Stimulated activated memory B cell treated with anti-CD40 and anti-IgM and Interleukin-4, amounts not matched to agents 10 μg/mL and 1 μg/mL and 100 μg/mL, for 72 hours (primary cell): ENCODE data around the gene PCNT.

Source experiments
- ATAC-seq: fragments of 150-1000 bp; cut with Tn5 transposase; 2 replicates; pipeline ENCODE4 v1.10.0; 2021
- H3K27ac Mint-ChIP-seq: one replicate; pipeline ENCODE4 v1.8.0; 2022; ENCODE audit warnings: mild to moderate bottlenecking, mixed read lengths
- H3K27me3 Mint-ChIP-seq: one replicate; pipeline ENCODE4 v1.8.0; 2022; ENCODE audit warnings: mixed read lengths
- H3K36me3 Mint-ChIP-seq: one replicate; pipeline ENCODE4 v1.8.0; 2022; ENCODE audit warnings: mixed read lengths
- H3K4me1 Mint-ChIP-seq: one replicate; pipeline ENCODE4 v1.8.0; 2022; ENCODE audit warnings: mixed read lengths
- H3K4me3 Mint-ChIP-seq: one replicate; pipeline ENCODE4 v1.8.0; 2022; ENCODE audit warnings: mild to moderate bottlenecking, moderate library complexity, mixed read lengths
- H3K9me3 Mint-ChIP-seq: one replicate; pipeline ENCODE4 v1.8.0; 2022; ENCODE audit warnings: mixed read lengths

PCNT gene

DNA sequence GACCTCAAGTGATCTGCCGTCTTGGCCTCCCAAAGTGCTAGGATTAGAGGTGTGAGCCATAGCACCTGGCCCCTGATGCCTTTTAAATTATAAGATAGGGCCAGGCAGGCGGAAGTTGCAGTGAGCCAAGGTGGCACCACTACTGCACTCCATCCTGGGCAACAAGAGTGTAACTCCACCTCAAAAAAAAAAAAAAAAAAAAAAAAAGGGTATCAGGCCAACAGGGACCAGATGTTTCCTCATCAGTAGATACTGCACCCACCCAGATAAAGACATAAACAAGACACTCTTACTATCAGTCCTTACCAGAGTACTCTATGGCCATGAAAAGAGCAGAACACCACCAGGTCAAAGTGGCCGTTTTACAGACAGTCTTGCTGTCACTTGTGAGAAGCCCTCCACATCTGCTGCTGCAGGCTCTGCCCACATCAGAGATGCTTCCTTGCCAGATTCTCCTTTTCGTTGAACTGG is 3.6 kb upstream of the PCNT start:
- ATAC-seq = no peak
- Mint-ChIP-seq H3K36me3 (no peaks in the 10 kb centered on the region), H3K4me3 (no peak overlapping the region), H3K27me3 (no peaks in the 10 kb centered on the region), H3K9me3 (no peaks in the 10 kb centered on the region), H3K27ac (no peak overlapping the region), H3K4me1 (peaks cover 22% of the 10 kb centered on the region)

DNA sequence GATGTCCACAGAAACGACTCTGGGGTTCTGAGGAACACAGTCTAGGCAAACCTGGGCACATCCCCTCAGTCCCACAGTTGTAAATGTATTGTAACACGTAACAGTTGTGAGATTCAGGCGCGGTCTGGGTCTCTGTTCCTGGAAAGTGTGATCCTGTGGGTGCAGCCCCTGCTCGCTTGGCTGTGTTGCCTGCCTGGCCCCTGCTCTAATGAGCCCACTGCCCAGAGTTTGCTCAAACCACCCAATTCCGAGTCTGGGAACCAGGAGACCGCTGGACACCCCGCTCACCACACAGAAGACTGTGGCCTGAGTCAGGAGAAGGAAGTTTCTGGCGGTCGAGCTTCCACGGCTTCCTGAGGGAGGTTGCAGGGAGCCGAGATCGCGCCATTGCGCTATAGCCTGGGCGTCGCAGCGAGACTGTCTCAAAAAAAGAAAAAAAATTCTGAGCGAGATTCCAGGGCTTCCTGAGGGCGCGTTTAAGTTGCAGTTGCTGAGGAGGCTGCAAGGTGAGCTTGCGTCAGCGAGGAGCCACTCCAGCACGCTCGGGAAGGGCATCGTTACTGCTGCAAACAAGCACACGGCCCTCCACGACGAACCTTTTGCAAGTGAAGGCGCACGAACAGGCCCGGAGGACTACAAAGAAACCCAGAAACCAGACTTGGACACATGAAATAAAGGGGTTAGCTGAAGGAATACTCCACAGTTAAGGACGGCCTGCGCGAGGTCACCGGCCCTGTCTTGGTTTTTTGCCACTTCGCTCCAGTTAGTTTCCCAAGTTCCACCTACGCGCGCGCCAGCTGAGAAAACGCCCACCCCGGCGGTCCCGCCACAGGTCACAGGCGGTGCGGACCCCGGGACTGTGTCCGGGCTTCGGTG is 1.4 kb upstream of the PCNT start:
- Mint-ChIP-seq H3K4me3 (peak overlapping the region; percentile 87), H3K27me3 (no peaks in the 10 kb centered on the region), H3K4me1 (peaks cover 33% of the 10 kb centered on the region), H3K36me3 (peaks cover 11% of the 10 kb centered on the region), H3K27ac (peak overlapping the region; percentile 92), H3K9me3 (no peaks in the 10 kb centered on the region)
- ATAC-seq = no peak

DNA sequence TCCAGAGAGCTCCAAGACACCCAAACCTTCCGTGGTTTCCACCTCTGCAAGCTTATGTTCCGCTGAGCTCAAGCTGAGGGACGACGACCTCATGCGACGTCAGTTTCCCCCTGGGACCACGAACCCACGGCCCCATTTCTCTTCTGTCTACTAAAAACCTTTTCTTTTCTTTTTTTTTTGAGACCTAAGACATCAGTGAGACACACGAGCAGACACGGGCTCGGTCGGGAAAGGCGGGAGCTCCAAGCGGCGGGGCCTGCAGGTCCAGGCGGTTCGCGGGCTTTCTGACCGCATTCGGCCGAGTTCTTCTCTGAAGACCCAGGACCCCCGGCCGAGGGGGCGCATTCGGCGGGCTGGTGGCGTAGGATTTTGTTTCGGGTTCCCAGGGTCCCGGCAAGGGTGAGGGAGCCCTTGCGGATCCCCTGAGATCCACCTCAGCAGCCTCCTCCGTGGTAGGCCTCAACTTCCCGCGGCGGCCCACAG is 688 bp upstream of the PCNT start:
- Mint-ChIP-seq H3K36me3 (peaks cover 18% of the 10 kb centered on the region), H3K27ac (peak overlapping the region; percentile 92), H3K4me1 (peaks cover 33% of the 10 kb centered on the region), H3K9me3 (no peaks in the 10 kb centered on the region), H3K27me3 (no peaks in the 10 kb centered on the region), H3K4me3 (peak overlapping the region; percentile 87)
- peak; percentile 0 for ATAC-seq

DNA sequence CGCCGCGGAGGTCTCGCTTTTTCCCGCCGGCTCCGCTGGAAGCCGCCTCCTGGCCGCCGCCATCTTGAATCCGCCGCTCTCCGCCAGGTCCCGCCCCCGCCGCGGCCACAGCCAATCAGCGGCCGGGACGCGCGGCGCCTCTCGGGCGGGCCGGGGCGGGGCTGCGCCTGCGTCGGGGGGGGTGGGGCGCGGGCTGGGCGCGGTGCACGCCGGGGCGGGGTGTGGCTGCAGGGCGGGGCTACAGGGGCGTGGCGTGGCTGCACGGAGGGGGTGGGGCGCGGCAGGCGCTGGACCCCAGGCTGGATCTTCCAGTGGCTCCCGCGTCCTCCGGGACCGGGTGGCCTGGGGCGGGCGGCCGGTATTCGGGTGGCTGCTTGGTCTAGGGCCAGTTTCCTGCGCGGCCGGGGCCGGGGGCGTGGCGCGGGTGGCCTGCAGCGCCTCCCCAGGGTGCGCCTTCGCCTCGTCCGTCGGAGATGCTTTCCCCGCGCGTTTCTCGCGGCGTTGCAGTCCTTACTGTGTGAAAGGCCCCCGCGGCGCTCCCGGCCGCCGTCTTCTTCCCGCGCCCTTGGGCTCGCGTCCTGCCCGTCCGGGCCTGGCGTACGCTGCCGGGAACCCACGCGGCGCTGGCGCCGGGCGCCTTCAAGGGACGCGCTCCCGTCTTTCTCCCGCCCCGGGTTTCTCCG is 575 bp downstream of the PCNT start:
- Mint-ChIP-seq H3K27me3 (no peaks in the 10 kb centered on the region), H3K4me1 (peaks cover 33% of the 10 kb centered on the region), H3K9me3 (no peaks in the 10 kb centered on the region), H3K27ac (peak overlapping the region; percentile 92), H3K4me3 (peak overlapping the region; percentile 87), H3K36me3 (peaks cover 26% of the 10 kb centered on the region)
- ATAC-seq = peak; percentile 91

DNA sequence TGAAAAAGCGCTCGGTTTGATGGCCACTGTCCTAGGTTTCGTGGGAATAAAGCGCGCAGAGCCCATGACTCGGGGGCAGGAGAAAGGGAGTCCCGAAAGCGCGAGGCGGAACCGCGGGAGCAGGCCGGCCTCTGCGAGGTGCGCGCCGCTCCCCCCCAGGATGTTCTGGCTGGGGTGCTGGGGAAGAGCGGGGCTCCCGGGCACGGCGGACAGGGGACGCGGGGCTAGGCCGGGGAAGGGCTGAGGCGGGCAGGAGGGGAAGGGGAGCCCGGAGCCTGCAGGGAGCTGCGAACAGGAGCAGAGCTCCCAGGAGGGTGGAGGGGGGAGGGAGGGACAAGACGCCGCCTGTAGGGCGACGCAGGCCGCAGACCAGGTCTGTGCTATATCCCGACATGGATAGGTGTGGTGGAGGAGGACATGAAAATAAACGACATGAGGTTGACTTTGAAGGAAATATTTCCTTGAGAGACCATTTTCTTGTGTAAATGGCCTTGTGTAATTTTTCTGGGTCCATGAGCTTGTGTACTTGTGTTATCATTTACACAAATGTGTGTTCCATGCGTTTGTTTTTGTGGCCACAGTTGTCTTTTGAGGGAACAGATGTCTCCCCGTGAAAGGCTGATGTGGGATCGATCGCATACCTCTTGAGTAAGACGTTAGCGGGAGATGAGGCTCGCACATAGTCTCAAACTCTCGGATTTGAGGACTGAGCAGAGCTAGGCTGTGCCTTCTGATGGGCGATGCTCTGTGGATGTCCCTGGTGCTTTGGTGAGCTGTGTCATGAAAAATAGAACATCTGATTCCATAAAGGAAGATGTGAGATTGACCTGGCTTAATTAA is 1.3 kb downstream of the PCNT start:
- H3K27ac Mint-ChIP-seq = peak overlapping the region; percentile 69
- H3K27me3 Mint-ChIP-seq = no peaks in the 10 kb centered on the region
- H3K36me3 Mint-ChIP-seq = peaks cover 26% of the 10 kb centered on the region
- peaks cover 33% of the 10 kb centered on the region for H3K4me1 Mint-ChIP-seq
- H3K9me3 Mint-ChIP-seq = no peaks in the 10 kb centered on the region
- peak; percentile 3 for ATAC-seq
- H3K4me3 Mint-ChIP-seq = peak overlapping the region; percentile 87

DNA sequence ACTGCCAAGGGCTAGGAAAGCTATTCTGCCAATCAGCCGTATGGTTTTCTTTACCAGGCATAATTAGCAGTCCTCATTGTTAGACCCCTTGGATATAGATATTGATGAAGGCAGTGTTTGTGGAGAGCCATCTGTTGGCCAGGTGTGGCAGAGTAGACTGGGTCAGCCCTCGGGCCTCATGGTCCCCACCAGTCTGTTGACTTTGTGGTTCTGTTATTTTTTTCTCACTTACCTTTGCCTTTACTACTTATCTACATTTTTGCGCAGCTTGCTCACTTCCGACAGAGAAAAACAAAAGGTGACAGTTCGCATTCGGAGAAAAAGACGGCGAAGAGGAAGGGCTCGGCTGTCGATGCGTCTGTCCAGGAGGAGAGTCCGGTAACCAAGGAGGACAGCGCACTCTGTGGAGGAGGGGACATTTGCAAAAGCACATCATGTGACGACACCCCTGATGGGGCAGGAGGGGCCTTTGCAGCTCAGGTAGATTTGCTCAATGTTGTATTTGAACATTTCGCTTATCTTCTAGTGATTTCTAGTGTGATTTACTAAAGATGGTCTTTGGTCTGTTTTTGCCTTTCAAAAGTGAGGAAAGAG is 2.3 kb downstream of the PCNT start:
- H3K4me1 Mint-ChIP-seq = peaks cover 33% of the 10 kb centered on the region
- no peak for ATAC-seq
- H3K27ac Mint-ChIP-seq = no peak overlapping the region
- peaks cover 34% of the 10 kb centered on the region for H3K36me3 Mint-ChIP-seq
- H3K27me3 Mint-ChIP-seq = no peaks in the 10 kb centered on the region
- no peaks in the 10 kb centered on the region for H3K9me3 Mint-ChIP-seq
- H3K4me3 Mint-ChIP-seq = no peak overlapping the region

DNA sequence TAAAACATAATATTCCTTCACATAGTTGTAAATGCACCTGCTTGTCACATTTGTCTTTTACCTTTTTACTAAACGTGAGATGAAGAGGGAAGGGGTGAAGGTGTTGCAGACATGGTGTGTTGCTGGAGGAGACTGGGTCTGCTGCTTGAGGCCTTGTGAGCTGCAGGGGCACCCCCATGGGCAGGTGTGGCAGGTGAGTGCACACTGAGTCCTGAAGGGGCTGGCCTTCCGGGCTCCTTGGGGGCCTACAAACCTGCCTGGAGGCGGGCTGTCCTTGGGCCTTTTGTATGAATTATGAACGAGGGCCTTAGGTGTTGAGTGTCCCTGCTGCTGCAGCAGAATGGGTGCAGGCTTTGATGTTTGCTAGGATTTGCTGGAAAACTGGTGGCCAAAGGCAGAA is 3.8 kb downstream of the PCNT start:
- ATAC-seq = no peak
- Mint-ChIP-seq H3K9me3 (no peaks in the 10 kb centered on the region), H3K4me3 (no peak overlapping the region), H3K27me3 (no peaks in the 10 kb centered on the region), H3K27ac (no peak overlapping the region), H3K36me3 (peaks cover 36% of the 10 kb centered on the region), H3K4me1 (peaks cover 20% of the 10 kb centered on the region)

DNA sequence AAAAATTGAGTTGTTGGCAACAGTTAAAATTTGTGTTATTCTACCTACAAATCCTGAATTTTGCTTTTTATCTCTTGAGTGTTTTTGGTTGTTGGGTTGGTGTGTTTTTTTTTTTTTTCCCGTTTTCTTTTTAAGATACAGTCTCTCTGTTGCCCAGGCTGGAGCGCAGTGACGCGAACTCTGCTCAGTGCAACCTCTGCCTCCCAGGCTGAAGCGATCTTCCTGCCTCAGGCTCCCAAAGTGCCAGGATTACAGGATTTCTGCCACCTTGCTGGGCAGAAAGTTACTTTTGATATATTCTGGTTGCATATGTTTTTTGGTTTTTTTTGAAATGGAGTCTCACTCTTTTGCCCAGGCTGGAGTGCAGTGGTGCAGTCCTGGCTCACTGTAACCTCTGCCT is 4.2 kb downstream of the PCNT start:
- Mint-ChIP-seq H3K36me3 (peaks cover 36% of the 10 kb centered on the region), H3K4me3 (no peak overlapping the region), H3K27me3 (no peaks in the 10 kb centered on the region)

DNA sequence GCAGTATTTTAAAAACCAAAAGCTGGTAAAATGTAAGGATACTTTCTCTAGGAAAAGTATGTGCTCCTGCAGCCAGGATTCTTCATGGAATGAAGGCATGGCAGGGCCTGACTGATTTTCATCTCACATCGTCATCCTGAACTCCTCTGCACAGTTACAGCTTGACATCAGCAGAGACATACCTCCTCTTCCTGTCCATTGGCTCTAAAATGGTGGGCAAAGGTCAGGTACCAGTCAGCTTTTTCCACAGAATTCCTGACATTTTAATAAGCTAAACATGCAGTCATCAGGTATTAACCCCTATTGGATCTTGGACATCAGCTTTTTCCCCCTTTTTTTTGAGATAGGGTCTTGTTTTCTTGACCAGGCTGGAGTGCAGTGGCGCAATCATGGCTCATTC is 5.8 kb downstream of the PCNT start:
- H3K36me3 Mint-ChIP-seq = peaks cover 39% of the 10 kb centered on the region
- H3K27me3 Mint-ChIP-seq = no peaks in the 10 kb centered on the region
- H3K4me3 Mint-ChIP-seq = no peak overlapping the region
- H3K9me3 Mint-ChIP-seq = no peaks in the 10 kb centered on the region
- no peak overlapping the region for H3K27ac Mint-ChIP-seq
- ATAC-seq = no peak
- peaks cover 15% of the 10 kb centered on the region for H3K4me1 Mint-ChIP-seq

More for the DNA sequence above, 4.2 kb downstream of the PCNT start:
- Mint-ChIP-seq H3K9me3 (no peaks in the 10 kb centered on the region), H3K4me1 (peaks cover 16% of the 10 kb centered on the region), H3K27ac (no peak overlapping the region)
- no peak for ATAC-seq

DNA sequence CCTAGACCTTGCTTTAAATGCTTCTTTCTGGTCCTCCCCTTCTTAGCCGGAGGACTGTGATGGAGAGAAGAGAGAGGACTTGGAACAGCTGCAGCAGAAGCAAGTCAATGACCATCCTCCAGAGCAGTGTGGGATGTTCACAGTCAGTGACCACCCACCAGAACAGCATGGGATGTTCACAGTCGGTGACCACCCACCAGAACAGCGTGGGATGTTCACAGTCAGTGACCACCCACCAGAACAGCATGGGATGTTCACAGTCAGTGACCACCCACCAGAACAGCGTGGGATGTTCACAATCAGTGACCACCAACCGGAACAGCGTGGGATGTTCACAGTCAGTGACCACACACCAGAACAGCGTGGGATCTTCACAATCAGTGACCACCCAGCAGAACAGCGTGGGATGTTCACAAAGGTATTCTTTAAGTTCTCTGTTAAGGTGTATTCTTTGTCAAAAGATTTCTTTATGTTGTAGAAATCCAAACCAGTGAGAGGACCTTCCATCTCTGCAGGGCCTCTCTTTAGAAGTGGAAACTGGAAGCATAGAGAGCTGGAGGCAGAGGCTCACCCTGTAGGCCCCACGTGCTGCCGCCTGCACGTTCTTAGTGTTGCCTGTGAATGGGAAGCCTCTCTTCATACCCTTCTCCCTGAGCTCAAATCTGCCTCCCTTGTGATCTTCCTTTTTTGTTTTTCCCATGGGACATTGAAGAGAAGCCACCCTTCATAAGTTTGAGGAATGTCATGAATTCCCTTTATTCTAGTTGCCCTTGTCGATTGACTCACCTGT is 10.6 kb downstream of the PCNT start:
- Mint-ChIP-seq H3K27me3 (no peaks in the 10 kb centered on the region), H3K4me3 (no peak overlapping the region), H3K27ac (peak overlapping the region; percentile 54), H3K36me3 (peaks cover 47% of the 10 kb centered on the region), H3K4me1 (peaks cover 6% of the 10 kb centered on the region), H3K9me3 (no peaks in the 10 kb centered on the region)
- no peak for ATAC-seq

DNA sequence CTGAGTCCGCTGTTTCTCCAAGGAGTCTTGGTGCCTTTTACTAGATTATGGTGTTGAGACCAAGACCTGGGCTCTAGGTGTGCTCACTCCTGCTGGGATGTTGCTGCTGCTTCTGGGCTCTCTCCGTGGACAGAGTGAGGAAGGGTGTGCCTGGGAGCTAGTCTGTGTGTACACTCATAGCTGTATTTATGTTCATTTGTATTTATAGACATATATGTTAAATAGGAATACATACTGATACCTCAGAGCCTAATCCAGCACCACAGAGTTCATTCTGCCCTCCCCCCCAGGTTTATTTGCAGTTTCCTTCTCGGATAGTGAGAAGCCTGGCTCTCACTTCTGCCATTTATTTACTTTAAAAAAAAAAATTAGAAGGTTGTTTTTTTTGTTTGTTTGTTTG is 12.6 kb downstream of the PCNT start:
- Mint-ChIP-seq H3K27ac (no peak overlapping the region), H3K9me3 (no peaks in the 10 kb centered on the region), H3K4me3 (no peak overlapping the region), H3K4me1 (peaks cover 6% of the 10 kb centered on the region), H3K36me3 (peaks cover 56% of the 10 kb centered on the region), H3K27me3 (no peaks in the 10 kb centered on the region)
- ATAC-seq = no peak

DNA sequence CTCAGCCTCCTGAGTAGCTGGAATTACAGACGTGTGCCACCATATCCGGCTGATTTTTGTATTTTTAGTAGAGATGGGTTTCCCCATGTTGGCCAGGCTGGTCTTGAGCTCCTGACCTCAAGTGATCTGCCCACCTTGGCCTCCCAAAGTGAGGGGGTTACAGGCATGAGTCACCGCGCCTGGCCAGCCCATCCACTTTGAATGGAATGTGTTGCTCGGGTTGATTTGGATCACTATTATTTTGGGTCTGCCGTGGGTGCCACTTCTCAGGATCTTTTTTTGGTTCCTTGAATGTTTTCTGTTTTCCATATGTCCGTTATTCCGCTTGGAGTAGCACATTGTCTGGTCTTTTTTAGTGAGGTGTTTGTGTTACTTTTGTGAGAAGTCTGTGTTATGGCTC is 17.0 kb downstream of the PCNT start:
- H3K4me1 Mint-ChIP-seq = no peaks in the 10 kb centered on the region
- no peaks in the 10 kb centered on the region for H3K9me3 Mint-ChIP-seq
- no peak overlapping the region for H3K27ac Mint-ChIP-seq
- H3K4me3 Mint-ChIP-seq = no peak overlapping the region
- peaks cover 73% of the 10 kb centered on the region for H3K36me3 Mint-ChIP-seq
- ATAC-seq = no peak
- H3K27me3 Mint-ChIP-seq = no peaks in the 10 kb centered on the region

DNA sequence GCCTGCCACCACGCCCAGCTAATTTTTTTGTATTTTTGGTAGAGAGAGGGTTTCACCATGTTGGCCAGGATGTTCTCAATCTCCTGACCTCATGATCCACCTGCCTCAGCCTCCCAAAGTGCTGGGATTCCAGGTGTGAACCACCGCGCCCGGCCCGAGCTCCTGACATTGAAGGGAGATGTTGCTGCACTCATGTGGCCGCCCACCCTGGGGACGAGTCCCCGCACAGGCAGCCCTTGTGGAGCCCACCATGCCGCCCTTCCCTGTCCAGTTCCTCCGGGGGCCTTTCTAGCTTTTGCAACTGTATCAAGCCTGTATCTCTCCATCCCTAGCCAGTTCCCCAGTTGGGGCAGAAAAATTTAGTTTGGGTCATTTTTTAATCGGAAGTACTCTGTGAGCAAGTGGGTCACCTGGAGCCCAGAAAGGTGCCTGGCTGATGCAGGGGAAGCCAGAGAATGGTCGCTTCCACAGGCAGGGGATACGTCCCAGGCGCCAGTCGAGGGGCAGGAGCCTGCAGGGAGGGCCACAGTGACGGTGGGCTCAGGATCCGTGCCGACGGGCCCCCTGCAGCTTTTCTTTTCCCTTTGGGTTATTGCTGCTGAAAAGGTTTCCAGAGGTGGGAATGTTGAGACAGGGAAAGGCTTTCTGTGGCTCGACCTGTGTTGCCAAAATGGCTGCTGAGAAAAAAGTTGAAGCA is 20.4 kb downstream of the PCNT start:
- Mint-ChIP-seq H3K9me3 (no peaks in the 10 kb centered on the region), H3K4me1 (no peaks in the 10 kb centered on the region)
- no peak for ATAC-seq

DNA sequence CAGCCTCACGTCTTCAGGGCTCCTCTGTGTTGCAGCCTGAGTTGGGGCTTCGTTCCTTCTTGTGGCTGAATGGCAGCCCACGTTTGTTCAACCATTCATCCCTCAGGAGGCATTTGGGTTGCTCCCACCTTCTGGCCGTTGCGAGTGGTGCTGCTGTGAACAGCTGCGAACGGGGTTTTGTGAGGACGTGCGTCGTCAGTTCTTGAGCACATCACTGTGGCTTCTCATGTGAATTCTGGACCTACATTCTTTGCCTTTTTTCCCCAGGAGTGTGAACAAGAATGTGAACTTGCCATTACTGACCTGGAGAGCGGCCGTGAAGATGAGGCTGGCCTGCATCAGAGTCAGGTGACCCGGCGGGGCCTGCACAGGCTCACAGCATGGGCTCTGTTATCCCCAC is 21.9 kb downstream of the PCNT start:
- Mint-ChIP-seq H3K36me3 (peaks cover 75% of the 10 kb centered on the region), H3K4me1 (no peaks in the 10 kb centered on the region), H3K27me3 (no peaks in the 10 kb centered on the region), H3K4me3 (no peak overlapping the region), H3K27ac (no peak overlapping the region), H3K9me3 (no peaks in the 10 kb centered on the region)
- ATAC-seq = no peak

More for the DNA sequence above, 20.4 kb downstream of the PCNT start:
- Mint-ChIP-seq H3K36me3 (peaks cover 75% of the 10 kb centered on the region), H3K27me3 (no peaks in the 10 kb centered on the region), H3K4me3 (no peak overlapping the region), H3K27ac (no peak overlapping the region)
